ENCODE results near the gene PDHB.

The PDHB gene

GRCh38 chr3:58473275-58473674 lies 39.6 kb upstream of the PDHB start:
- no peak overlapping the region for H3K4me3 ChIP-seq (ENCODE audit: low read length)
- TF ChIP-seq, protein P1, sequence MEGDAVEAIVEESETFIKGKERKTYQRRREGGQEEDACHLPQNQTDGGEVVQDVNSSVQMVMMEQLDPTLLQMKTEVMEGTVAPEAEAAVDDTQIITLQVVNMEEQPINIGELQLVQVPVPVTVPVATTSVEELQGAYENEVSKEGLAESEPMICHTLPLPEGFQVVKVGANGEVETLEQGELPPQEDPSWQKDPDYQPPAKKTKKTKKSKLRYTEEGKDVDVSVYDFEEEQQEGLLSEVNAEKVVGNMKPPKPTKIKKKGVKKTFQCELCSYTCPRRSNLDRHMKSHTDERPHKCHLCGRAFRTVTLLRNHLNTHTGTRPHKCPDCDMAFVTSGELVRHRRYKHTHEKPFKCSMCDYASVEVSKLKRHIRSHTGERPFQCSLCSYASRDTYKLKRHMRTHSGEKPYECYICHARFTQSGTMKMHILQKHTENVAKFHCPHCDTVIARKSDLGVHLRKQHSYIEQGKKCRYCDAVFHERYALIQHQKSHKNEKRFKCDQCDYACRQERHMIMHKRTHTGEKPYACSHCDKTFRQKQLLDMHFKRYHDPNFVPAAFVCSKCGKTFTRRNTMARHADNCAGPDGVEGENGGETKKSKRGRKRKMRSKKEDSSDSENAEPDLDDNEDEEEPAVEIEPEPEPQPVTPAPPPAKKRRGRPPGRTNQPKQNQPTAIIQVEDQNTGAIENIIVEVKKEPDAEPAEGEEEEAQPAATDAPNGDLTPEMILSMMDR (conservative IDR thresholded peaks at IDR 0.05; ENCODE audit: low read depth, low read length) = no peak
- no peak for DNase-seq (ENCODE audit: low read depth)

DNA sequence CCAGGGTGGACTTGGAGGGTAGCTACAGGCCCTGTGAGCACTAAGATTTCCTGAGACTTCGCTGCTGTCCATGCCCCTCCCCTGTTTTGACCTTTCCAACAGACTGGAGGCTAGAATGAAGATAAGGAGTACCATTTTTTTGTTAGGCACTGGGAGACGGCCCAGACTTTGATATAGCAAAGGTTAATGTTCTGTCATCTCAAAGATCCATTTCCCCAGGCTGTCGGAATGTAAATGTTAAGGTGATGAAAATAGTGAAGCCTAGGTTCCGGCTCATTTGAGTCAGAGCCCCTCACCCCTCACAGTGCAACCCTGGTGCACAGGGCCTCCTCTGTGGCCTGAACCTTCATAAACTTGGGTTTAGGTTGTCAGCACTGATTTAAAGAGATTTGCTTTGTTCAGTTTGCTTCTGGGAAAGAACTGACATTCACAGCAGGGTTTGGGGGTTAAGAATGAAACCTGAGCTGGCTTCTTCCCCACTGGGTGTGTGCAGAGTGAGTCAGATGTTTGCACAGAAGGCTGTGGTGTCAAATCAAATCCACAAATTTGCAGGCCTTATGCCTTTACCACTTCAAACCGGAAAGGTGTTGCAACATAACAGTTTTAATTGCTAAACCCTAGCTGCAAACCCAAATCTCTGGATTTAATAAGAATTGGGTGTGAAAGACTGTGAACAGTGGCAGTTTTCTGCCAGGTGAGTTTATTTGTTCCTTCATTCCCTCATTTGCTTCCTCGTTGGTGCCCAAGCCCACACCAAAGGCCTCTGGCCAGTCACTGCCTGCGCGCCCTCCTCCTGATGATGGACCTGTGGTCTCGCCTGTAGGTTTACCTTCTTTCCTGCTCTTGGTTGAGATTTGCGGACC lies 37.6 kb upstream of the PDHB start:
- peak; percentile 95 for DNase-seq (ENCODE audit: low read depth)
- TF ChIP-seq, protein P1 (conservative IDR thresholded peaks at IDR 0.05; ENCODE audit: low read depth, low read length) = no peak
- no peak overlapping the region for H3K4me3 ChIP-seq (ENCODE audit: low read length)

DNA sequence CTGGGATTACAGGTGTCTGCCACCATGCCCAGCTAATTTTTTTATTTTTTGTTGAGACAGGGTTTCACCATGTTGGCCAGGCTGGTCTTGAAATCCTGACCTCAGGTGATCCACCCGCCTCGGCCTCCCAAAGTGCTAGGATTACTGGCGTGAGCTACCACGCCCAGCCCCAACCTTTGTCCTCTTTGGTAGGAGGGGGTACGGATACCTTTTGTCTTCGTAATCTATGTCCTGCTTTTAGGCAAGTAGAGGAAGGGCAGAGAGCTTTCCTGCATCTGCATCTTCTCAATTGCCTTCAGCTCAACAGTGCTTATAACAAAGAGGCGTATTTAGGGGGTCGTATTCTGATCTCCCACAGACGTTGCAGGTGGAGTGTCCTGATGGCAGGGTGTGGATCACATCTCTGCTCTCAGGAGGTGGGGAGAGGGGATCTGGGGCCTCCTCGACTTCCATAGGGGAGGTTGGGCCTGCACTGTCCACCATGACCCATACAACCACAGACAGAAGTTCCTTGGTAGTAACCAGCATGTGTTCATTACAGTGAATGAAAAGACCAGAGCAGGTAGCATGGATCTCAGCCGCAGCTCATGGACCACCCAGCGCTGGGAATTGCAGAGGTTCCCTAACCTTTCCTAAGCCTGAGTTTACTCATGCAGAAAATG lies 36.9 kb upstream of the PDHB start:
- no peak for DNase-seq (ENCODE audit: low read depth)
- no peak overlapping the region for H3K4me3 ChIP-seq (ENCODE audit: low read length)
- TF ChIP-seq, protein P1 (conservative IDR thresholded peaks at IDR 0.05; ENCODE audit: low read depth, low read length) = no peak

DNA sequence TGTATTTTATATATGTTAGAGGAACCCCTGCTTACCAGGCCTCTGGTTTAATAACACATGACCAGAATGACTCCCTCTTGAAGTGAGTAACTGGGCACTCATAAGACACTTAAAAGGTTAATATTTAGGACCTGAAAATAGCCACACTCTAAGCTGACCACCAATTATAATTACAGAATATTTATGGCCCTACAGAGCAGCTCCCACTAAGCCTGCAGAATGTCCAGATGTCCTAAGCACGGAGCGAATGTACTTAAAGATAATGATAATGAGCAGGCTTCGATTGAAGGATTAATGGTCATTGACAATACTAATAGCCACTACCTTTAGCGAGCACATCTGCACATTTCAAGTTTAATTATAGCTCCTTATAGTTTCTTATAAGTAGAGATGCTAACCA lies 35.5 kb upstream of the PDHB start:
- no peak for DNase-seq (ENCODE audit: low read depth)
- TF ChIP-seq, protein P1 (conservative IDR thresholded peaks at IDR 0.05; ENCODE audit: low read depth, low read length) = no peak
- no peak overlapping the region for H3K4me3 ChIP-seq (ENCODE audit: low read length)

- no peak for DNase-seq (ENCODE audit: low read depth)
- H3K4me3 ChIP-seq (ENCODE audit: low read length) = no peak overlapping the region
- TF ChIP-seq, protein P1 (conservative IDR thresholded peaks at IDR 0.05; ENCODE audit: low read depth, low read length) = no peak
Measured at GRCh38 chr3:58466899-58467563, 33.4 kb upstream of the PDHB start.

GRCh38 chr3:58464866-58465265 lies 31.2 kb upstream of the PDHB start:
- H3K4me3 ChIP-seq (ENCODE audit: low read length) = no peak overlapping the region
- DNase-seq (ENCODE audit: low read depth) = no peak
- TF ChIP-seq, protein P1 (conservative IDR thresholded peaks at IDR 0.05; ENCODE audit: low read depth, low read length) = no peak
